RWPE2 (cell line): ENCODE data around the gene DENND1A.
A peak's percentile ranks its signal among the peaks of the same experiment; 100 is the strongest.

Source experiments
- ATAC-seq: fragments of 200-7000 bp; cut with Tn5 transposase; 3 replicates; pipeline ENCODE4 v1.9.1; 2021; ENCODE audit warnings: low read depth
- DNase-seq: peaks from one replicate; pipeline ENCODE4 v3.0.0-alpha.2; 2020; ENCODE audit warnings: low spot score
- H3K27ac ChIP-seq: fragments of 450-650 bp; 2 replicates; pipeline ENCODE4 v1.5.1; 2017; ENCODE audit warnings: mild to moderate bottlenecking; ENCODE audit not compliant: poor library complexity, severe bottlenecking
- H3K27me3 ChIP-seq: fragments of 250-450 bp; sonication (Bioruptor Pico); 2 replicates; pipeline ENCODE4 v1.5.1; 2021; ENCODE audit warnings: mild to moderate bottlenecking, moderate library complexity; ENCODE audit not compliant: insufficient read depth, poor library complexity, severe bottlenecking
- H3K36me3 ChIP-seq: fragments of 250-450 bp; sonication (Bioruptor Pico); 2 replicates; pipeline ENCODE4 v1.5.1; 2020; ENCODE audit warnings: low read depth, mild to moderate bottlenecking, moderate library complexity
- H3K4me1 ChIP-seq: fragments of 250-450 bp; sonication (Bioruptor Pico); 2 replicates; pipeline ENCODE4 v1.5.1; 2021; ENCODE audit warnings: mild to moderate bottlenecking, moderate library complexity; ENCODE audit not compliant: insufficient read depth, poor library complexity, severe bottlenecking
- H3K4me3 ChIP-seq: fragments of 250-450 bp; sonication (Bioruptor Pico); 2 replicates; pipeline ENCODE4 v1.5.1; 2021; ENCODE audit warnings: mild to moderate bottlenecking, moderate library complexity; ENCODE audit not compliant: severe bottlenecking
- H3K9me3 ChIP-seq: fragments of 250-450 bp; sonication (Bioruptor Pico); 2 replicates; pipeline ENCODE4 v1.5.1; 2021; ENCODE audit warnings: mild to moderate bottlenecking, moderate library complexity; ENCODE audit not compliant: severe bottlenecking
- CTCF ChIP-seq: fragments of 450-650 bp; IDR thresholded peaks from one replicate; pipeline ENCODE4 v1.5.1; 2017; ENCODE audit warnings: mild to moderate bottlenecking, moderate library complexity; ENCODE audit not compliant: poor library complexity, severe bottlenecking

Gene DENND1A

GRCh38 chr9:123406691-123407216 is 523.2 kb downstream of the DENND1A start:
- no peak for TF ChIP-seq CTCF
- H3K27ac ChIP-seq: no peak overlapping the region
- no peaks in the 10 kb centered on the region for H3K4me1 ChIP-seq
- no peaks in the 10 kb centered on the region for H3K27me3 ChIP-seq
- DNase-seq: no peak
- no peaks in the 10 kb centered on the region for H3K36me3 ChIP-seq
- H3K9me3 ChIP-seq: no peaks in the 10 kb centered on the region
- H3K4me3 ChIP-seq: no peak overlapping the region
- ATAC-seq: no peak

- no peaks in the 10 kb centered on the region for H3K27me3 ChIP-seq
- no peak for TF ChIP-seq CTCF
- no peak overlapping the region for H3K4me3 ChIP-seq
- H3K27ac ChIP-seq: no peak overlapping the region
- DNase-seq (no peak), ATAC-seq (no peak)
- no peaks in the 10 kb centered on the region for H3K4me1 ChIP-seq
- no peaks in the 10 kb centered on the region for H3K36me3 ChIP-seq
- no peaks in the 10 kb centered on the region for H3K9me3 ChIP-seq
Measured at GRCh38 chr9:123406016-123406415, 523.9 kb downstream of the DENND1A start.

- DNase-seq (no peak), ATAC-seq (no peak)
- TF ChIP-seq CTCF: no peak
- Histone ChIP-seq H3K4me3 (no peak overlapping the region), H3K9me3 (no peaks in the 10 kb centered on the region), H3K4me1 (no peaks in the 10 kb centered on the region), H3K36me3 (0 out of 2 replicates have a peak, but pooled peaks cover 3% of the 10 kb centered on the region), H3K27me3 (no peaks in the 10 kb centered on the region), H3K27ac (no peak overlapping the region)
Measured at GRCh38 chr9:123402981-123403509, 526.9 kb downstream of the DENND1A start.

- Histone ChIP-seq H3K27ac (no peak overlapping the region), H3K27me3 (no peaks in the 10 kb centered on the region), H3K9me3 (no peaks in the 10 kb centered on the region), H3K4me1 (no peaks in the 10 kb centered on the region), H3K4me3 (no peak overlapping the region), H3K36me3 (0 out of 2 replicates have a peak, but pooled peaks cover 3% of the 10 kb centered on the region)
- TF ChIP-seq CTCF: peak; percentile 54
- no peak for DNase-seq
- ATAC-seq: peak; percentile 60; the same call in 2 of the 3 replicates
Measured at GRCh38 chr9:123401879-123402513, 527.9 kb downstream of the DENND1A start.
